SK-N-MC (cell line): ENCODE measurements around the gene ADAMTS12.

Experiments
- DNase-seq: peaks from one replicate; pipeline ENCODE4 v3.0.0-alpha.2; 2011; ENCODE audit warnings: low read depth, low spot score
- H3K27ac ChIP-seq: fragments of 200-600 bp; sonication (generic); 2 replicates; pipeline ENCODE4 v1.5.1; 2016; ENCODE audit warnings: mixed run types
- H3K36me3 ChIP-seq: fragments of 200-600 bp; sonication (generic); 2 replicates; pipeline ENCODE4 v1.6.1; 2017; ENCODE audit warnings: antibody characterized with exemption, low read length, mixed read lengths; ENCODE audit not compliant: insufficient read depth
- H3K4me3 ChIP-seq: fragments of 200-600 bp; sonication (generic); 2 replicates; pipeline ENCODE4 v1.5.1; 2016
- H3K9ac ChIP-seq: fragments of 200-600 bp; sonication (generic); 2 replicates; pipeline ENCODE4 v1.8.0; 2017; ENCODE audit warnings: mixed run types, mixed read lengths; ENCODE audit not compliant: insufficient read length
- H3K9me3 ChIP-seq: fragments of 200-600 bp; sonication (generic); 2 replicates; pipeline ENCODE4 v1.6.1; 2017; ENCODE audit warnings: low read depth, mild to moderate bottlenecking, antibody characterized with exemption, low read length, moderate library complexity, mixed read lengths
- EZH2 ChIP-seq: fragments of 200-600 bp; sonication (generic); IDR thresholded peaks from one replicate; pipeline ENCODE4 v1.6.1; 2017; ENCODE audit warnings: antibody characterized with exemption
- FOXP2 ChIP-seq: optimal IDR thresholded peaks from 2 replicates; pipeline ENCODE3; 2011; ENCODE audit warnings: mild to moderate bottlenecking, moderate library complexity; ENCODE audit not compliant: insufficient read depth; ENCODE audit errors: extremely low read length, control extremely low read depth
- POLR2AphosphoS5 ChIP-seq: IDR thresholded peaks from 2 replicates; pipeline ENCODE4 v1.6.1; 2012; ENCODE audit warnings: mild to moderate bottlenecking, low read depth, low read length, borderline replicate concordance

The ADAMTS12 gene

DNA sequence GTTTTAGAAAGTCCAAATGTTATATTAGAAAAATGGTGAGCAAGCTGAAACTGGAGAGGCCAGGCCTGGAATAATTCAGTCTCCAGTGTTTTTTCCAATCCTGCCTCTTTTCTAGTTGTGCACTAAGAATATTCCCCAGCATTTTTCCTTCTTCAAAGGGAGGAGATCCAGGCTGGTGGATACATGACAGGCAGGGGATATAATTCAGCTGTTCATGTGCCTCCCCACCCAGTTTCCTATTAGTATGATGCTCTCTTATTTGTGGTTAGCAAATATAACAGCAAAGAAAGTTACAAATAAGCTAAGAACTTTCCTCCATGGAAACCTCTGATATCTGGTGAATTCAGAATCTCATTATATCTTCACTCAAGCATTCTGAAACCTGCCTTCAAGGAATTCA, 234.6 kb downstream of the ADAMTS12 start:
- Histone ChIP-seq H3K36me3 (no peaks in the 10 kb centered on the region), H3K27ac (no peak overlapping the region), H3K9me3 (no peaks in the 10 kb centered on the region), H3K4me3 (no peak overlapping the region), H3K9ac (no peak overlapping the region)
- no peak for DNase-seq
- TF ChIP-seq EZH2 (no peak), POLR2AphosphoS5 (no peak), FOXP2 (no peak)

DNA sequence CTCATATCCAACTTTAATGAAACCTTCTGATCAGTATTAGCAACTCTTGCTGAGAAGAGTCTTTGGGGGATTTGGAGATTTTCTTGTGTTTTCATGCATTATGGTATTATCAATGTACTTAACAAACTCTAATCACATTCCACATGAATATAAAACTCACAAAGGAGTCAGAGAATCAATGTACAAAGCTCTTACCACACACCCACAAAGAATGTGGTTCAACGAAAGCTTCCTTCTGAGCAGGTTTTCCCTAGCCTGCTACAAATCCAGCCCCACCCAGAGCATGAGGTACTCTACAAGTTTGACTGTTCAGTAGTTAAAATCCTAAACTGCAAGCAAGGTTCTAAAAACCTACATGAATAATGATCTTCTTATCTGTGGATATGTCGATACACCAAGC, 240.9 kb downstream of the ADAMTS12 start:
- Histone ChIP-seq H3K4me3 (no peak overlapping the region), H3K9ac (no peak overlapping the region), H3K9me3 (no peaks in the 10 kb centered on the region), H3K36me3 (no peaks in the 10 kb centered on the region), H3K27ac (no peak overlapping the region)
- TF ChIP-seq POLR2AphosphoS5 (no peak), EZH2 (no peak), FOXP2 (no peak)
- DNase-seq, result no peak

DNA sequence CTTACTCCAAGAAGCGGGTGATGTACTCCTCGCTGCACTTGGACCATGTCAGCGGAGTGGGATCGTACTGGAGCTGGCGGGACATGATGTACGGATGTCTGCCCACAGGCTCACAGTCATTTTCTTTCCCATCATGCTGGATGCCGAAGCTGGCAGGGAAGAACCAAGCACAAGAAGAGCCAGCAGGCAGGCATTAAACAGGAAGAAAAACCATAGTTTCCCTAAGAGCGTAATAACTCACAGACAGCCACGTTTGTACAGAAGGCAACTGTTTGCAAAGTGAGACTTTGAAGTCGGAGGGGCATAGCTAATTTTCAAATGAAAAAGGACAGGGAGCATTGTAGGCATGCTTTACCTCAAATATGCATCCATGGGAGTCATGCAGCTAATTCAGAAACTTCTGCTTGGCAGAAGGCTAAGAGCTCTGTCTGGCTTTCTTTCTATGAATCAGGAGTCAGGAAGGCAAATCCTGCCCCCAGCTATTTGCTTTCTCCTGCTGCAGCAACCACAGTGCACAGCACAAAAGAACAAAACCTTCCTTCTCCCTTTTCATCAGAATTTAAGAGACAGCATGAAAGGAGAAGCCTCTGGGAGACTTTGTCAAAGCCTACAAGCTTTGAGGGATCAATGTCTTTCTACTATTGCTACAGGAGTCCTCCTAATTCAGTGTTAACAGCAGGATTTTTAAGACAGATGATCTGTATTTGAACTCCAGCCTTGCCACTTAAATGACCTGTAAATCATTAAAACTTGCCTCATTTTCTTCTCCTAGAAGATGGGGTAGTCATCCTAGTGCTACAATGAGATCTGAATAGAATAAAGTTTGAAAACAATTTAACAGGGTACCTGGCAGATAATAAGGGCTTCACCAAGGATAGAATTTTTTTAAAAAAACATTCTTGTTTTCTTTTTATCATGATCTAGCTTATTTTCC, 242.0 kb downstream of the ADAMTS12 start:
- H3K9me3 ChIP-seq, result no peaks in the 10 kb centered on the region
- no peak overlapping the region for H3K4me3 ChIP-seq
- no peak for DNase-seq
- no peak overlapping the region for H3K27ac ChIP-seq
- TF ChIP-seq POLR2AphosphoS5, result no peak
- no peak for TF ChIP-seq FOXP2
- TF ChIP-seq EZH2, result no peak
- no peak overlapping the region for H3K9ac ChIP-seq
- no peaks in the 10 kb centered on the region for H3K36me3 ChIP-seq

DNA sequence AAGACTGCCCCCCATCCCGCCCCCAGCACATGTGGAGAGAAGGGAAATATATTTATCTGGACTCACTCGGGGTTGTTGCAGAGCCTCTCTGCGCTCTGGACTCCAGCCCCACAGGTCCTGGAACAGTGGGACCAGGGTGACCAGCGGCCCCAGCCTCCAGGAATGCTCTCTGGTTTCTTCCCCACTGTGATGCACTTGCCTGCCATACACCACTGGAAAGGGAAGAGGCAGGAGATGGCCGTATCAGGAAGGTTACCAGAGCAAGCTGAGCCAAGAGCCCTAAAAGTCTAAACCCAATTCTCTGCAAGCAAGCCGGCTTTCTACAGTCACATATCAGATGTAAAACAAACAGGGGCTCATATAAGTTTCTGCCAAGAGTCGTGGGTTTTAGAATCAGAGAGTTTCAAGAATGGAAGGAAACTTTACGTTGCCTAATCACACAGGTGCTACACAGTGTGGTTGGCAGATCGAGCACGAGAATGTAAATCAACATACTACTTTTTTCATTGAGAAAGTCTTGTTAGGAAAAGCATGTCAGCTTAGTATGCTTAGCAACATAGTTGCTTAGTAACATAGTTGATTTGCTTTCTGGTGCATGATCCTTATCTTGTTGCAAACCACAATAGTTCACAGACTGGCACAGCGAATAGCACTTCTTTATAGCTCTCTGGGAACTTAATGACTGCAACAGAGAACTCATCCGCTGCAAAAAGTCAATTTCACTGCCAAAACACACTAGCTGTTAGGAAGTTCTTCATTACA, 249.9 kb downstream of the ADAMTS12 start:
- H3K4me3 ChIP-seq, result no peak overlapping the region
- DNase-seq, result peak; percentile 6
- peaks cover 4% of the 10 kb centered on the region; the same call in 1 of the 2 replicates for H3K9me3 ChIP-seq
- H3K9ac ChIP-seq, result no peak overlapping the region
- H3K27ac ChIP-seq, result no peak overlapping the region
- no peak for TF ChIP-seq POLR2AphosphoS5
- TF ChIP-seq EZH2, result no peak
- no peak for TF ChIP-seq FOXP2
- H3K36me3 ChIP-seq, result no peaks in the 10 kb centered on the region

DNA sequence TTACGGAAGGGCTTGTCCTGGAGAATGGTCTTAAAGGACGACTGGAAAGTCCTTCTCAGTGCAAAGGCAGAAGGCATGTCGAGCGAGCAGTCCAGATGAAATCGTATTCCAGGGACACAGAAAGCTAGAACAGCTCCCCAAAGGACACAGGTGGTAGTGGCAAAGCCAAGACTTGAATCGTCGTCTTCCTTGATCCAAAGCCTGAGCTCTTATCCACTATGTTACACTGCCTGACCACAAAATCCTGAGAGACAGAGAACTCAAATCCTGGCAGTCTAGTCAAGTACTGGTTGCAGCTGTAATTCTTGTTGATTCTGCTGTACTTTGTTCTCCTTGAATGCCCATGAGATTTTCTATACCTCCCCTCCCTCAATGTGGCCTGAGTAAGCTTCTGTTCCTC, 252.3 kb downstream of the ADAMTS12 start:
- TF ChIP-seq POLR2AphosphoS5 (no peak), FOXP2 (no peak), EZH2 (no peak)
- Histone ChIP-seq H3K27ac (no peak overlapping the region), H3K4me3 (no peak overlapping the region), H3K9ac (no peak overlapping the region), H3K36me3 (no peaks in the 10 kb centered on the region), H3K9me3 (peaks cover 4% of the 10 kb centered on the region; the same call in 1 of the 2 replicates)
- DNase-seq, result no peak

DNA sequence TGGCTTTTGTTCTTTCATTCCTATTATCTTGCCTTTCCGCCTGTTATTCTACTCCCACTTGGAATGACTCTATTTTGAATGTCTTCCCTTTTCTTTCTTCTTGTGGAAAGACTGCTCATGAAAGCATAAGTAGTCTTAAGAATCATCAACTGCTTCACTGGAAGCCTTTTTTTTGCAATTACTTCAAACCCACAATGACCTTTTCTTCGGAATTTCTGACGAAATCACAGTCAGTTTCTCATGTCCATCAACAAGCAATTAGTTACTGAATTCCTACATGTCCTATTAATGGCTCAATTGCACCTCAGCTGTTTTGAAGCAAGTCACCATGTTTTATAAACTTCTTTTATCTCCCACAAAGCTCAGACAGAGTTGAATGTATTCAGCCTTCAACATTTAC, 254.8 kb downstream of the ADAMTS12 start:
- no peak for DNase-seq
- H3K9ac ChIP-seq, result no peak overlapping the region
- no peak overlapping the region for H3K27ac ChIP-seq
- H3K4me3 ChIP-seq, result no peak overlapping the region
- TF ChIP-seq POLR2AphosphoS5 (no peak), EZH2 (no peak), FOXP2 (no peak)
- no peaks in the 10 kb centered on the region for H3K36me3 ChIP-seq
- no peaks in the 10 kb centered on the region for H3K9me3 ChIP-seq

DNA sequence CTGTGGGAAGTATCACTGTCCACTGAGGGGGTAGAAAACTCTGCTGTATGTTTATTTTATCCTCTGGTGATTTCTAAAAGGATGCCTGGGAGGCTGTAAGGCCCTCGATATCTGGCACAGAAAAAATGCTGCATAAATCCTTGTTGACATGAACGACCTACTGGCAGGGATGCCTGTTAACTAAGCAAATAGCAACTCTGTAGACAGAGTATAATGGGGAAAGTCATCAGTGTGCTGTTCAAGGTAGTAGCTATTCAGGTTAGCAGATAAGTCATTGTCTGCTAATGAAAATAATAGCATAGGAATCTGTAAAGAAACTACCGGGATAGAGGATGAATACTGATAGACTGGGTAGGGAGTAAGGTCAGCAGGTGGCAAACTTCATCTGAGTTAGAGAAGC, 256.2 kb downstream of the ADAMTS12 start:
- Histone ChIP-seq H3K27ac (no peak overlapping the region), H3K9ac (no peak overlapping the region), H3K4me3 (no peak overlapping the region), H3K36me3 (no peaks in the 10 kb centered on the region), H3K9me3 (no peaks in the 10 kb centered on the region)
- DNase-seq, result no peak
- TF ChIP-seq POLR2AphosphoS5 (no peak), EZH2 (no peak), FOXP2 (no peak)

DNA sequence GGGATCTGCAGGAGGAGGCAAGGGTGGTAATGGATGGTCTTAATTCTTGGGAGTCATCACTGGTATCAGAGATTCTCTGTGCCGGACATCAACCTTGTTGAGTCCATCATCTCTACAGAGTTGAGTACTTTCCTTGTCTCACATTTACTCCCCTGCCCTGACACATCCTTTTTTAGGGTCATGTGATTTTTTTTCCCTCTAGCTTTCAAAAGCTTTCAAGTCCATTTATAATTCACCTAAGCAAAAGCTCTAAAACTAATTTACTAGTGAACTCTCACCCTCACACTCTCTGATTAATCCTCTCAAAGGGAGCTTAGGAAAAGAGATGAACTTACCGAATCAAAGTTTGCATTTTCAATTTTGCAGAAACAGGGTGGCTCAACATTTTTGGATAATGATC, 258.1 kb downstream of the ADAMTS12 start:
- Histone ChIP-seq H3K27ac (no peak overlapping the region), H3K9me3 (no peaks in the 10 kb centered on the region), H3K4me3 (no peak overlapping the region), H3K9ac (no peak overlapping the region), H3K36me3 (no peaks in the 10 kb centered on the region)
- no peak for TF ChIP-seq EZH2
- TF ChIP-seq POLR2AphosphoS5, result no peak
- TF ChIP-seq FOXP2, result no peak
- DNase-seq, result no peak
